ENCODE data around the gene TEC. TPM values are rescaled to one million over a fixed set of nuclear protein-coding genes. Genes with fewer than 3 reads are reported as not detected.

The TEC gene
- total and polyA plus RNA-seq, 7 experiments from 2014 or later = 0.91 to 5.8 (median 2.5) TPM

Other genes starting within 250 kb of the TEC start
- 100 to 1,000 TPM in 4 of 5 experiments, 10 to 100 TPM in 1; 35.5 to 128 (median 117) TPM for gene TXK, start 135.6 kb downstream of the TEC start, total RNA-seq
- 10 to 100 TPM; 56.6 to 80.9 TPM for gene TXK, start 135.6 kb downstream of the TEC start, polyA plus RNA-seq
- gene SLAIN2, start 71.7 kb upstream of the TEC start, total RNA-seq = 10 to 100 TPM; 53.2 to 87.5 (median 77.2) TPM
- 10 to 100 TPM; 17.8 to 24.4 TPM for gene SLAIN2, start 71.7 kb upstream of the TEC start, polyA plus RNA-seq
- under 1 TPM in 2 of 5 experiments, not detected in 3; 0.16 to 0.17 TPM for gene SLC10A4, start 213.5 kb upstream of the TEC start, total RNA-seq
- gene SLC10A4, start 213.5 kb upstream of the TEC start, polyA plus RNA-seq = under 1 TPM in 1 of 2 donors, not detected in 1; 0.09 TPM
- gene ZAR1, start 220.4 kb upstream of the TEC start, total RNA-seq = not detected
- gene ZAR1, start 220.4 kb upstream of the TEC start, polyA plus RNA-seq = not detected